ENCODE data around the gene MAP2K2.

Gene MAP2K2

GRCh38 chr19:4058693-4059452 is 65.0 kb downstream of the MAP2K2 start:
- DNase-seq, result no peak

DNA sequence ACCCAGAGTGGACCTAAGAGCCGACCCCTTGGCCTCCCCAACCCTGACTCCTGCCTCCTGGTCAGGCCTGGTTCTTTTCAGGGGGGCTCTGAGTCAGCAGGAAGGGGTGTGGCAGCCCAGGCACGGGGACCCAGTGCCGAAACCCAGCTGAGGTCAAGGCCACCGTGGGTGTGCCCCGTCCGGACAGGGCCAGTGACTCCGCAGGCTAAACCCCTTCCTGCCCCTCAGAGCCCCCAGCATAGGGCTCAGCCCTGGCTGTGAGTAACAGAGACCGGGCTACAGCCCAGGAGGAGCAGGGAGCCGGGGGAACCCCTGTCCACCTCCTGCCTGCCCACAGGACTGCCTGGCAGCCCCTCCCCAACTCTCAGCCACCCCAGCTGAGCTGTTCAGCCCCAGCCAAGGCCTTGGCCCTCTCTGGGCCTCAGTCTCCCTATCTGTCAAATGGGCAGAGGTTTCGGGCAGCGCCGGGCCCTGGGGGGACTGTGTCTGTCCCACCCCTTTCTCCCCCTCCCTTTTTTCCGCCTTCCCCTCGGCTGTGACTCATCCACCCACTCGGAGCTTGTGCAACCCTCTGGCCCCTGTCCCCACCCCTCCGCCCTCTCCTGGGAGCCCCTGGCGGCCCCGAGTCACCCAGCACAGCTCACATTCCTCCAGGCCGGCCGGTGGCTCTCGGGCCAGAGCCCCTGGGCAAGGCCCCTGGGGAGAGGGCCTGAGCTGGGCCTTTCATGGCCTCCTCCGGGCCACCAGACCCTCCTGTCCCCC is 65.8 kb downstream of the MAP2K2 start:
- no peak for DNase-seq

DNA sequence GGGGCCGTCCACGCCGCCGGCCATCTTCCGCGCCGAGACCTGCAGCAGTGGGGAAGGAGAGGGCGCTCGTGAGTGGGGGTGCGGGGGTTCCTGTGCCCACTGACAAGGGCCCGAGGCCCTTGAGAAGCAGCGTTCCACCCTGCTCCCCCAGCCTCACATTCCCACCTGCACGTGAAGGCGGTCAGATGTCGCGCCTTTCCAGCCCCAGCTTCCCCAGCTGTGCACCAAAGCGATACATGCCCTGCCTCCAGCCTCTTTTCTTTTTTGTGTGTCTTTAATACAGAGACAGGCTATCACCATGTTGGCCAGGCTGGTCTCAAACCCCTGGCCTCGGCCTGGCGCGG is 68.7 kb downstream of the MAP2K2 start:
- DNase-seq, result no peak

GRCh38 chr19:4054441-4055208 is 69.3 kb downstream of the MAP2K2 start:
- DNase-seq, result no peak

DNA sequence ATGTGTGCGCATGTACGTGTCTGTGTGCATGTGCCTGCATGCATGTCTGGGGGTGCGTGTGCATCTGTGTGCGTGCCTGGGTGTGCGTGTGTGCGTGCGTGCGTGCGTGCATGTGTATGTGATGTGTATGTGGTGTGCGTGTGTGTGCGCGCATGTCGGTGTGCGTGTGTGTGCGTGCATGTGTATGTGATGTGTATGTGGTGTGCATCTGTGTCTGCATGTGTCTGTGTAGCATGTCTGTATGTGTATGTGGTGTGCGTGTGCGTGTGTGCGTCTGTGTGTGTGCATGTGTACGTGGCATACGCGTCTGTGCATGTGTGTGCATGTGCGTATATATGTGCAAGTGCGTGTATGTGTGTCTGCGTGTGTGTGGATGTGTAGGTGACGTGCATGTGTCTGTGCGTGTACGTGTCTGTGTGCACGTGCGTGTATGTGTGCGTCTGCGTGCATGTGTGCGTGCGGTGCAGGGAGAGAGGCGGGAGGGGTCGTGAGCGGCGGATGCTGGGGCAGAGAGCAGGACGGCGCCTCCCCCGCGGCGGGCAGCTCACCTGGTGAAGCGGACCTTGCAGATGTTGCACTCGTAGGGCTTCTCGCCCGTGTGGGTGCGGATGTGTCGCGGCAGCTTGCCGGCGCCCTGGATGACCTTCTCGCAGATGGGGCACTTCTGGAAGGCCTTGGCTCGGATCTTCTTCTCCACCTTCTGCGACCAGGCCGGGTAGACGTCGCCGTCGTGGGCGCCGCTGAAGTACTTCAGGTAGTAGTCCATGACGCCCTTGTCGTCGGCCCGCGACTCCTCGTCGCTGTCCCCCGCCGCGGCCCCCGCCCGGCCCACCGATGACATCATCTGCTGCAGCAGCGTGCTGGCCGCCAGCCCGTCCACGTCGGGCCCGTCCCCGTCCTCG is 70.2 kb downstream of the MAP2K2 start:
- DNase-seq, result no peak

GRCh38 chr19:4052993-4053422 is 70.9 kb downstream of the MAP2K2 start:
- DNase-seq, result no peak

GRCh38 chr19:4052114-4052992 is 71.6 kb downstream of the MAP2K2 start:
- DNase-seq, result no peak

- no peak for DNase-seq
These were observed 72.5 kb downstream of the MAP2K2 start for GRCh38 chr19:4051175-4052101.

DNA sequence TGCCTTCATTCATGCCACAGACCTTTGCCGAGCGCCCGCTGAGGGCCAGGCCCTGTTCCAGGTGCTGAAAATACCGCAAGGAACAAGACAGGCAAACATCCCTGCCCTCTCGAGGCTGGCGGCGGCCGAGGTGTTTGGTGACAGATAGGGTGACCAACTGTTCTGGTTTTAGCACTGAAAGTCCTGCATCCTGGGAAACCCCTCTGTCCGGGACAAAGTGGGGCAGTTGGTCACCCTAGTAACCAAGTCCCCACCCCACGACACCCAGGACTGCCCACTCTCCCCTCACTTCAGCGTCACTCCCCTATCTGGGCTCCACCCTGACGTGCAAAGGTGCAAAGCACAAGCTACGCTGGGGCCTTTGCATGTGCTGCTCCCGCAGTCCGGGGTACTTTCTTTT is 74.5 kb downstream of the MAP2K2 start:
- DNase-seq, result no peak

- DNase-seq, result no peak
These were observed 76.8 kb downstream of the MAP2K2 start for GRCh38 chr19:4046946-4047683.

GRCh38 chr19:4046362-4046691 is 77.6 kb downstream of the MAP2K2 start:
- no peak for DNase-seq

- DNase-seq, result no peak
These were observed 78.1 kb downstream of the MAP2K2 start for GRCh38 chr19:4045597-4046361.

DNA sequence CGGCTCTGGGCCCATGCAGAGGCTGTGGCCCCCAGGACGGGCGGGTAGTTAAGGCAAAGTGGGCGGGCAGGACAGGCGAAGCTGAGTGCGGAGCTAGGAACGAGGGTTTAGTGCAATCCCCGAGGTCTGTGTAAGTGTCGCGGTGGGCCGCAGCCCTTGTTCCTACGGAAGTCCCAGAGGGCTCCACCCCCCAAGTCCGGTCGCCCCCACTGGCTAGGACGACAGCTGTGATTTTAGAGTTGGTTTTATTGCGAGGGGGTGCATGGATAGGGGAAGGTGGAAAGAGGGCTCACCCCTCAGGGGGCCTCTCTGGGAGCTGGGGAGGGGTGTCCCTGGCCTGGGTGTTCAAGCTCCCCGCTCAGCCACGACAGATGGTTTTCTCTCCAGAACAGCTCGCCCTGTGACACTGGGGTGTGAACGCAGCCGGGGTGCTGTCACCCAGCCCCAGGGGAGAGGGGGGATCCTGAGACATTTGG is 78.9 kb downstream of the MAP2K2 start:
- DNase-seq, result no peak

- DNase-seq, result no peak
These were observed 79.8 kb downstream of the MAP2K2 start for GRCh38 chr19:4043966-4044715.

GRCh38 chr19:4043401-4043800 is 80.5 kb downstream of the MAP2K2 start:
- DNase-seq, result no peak

DNA sequence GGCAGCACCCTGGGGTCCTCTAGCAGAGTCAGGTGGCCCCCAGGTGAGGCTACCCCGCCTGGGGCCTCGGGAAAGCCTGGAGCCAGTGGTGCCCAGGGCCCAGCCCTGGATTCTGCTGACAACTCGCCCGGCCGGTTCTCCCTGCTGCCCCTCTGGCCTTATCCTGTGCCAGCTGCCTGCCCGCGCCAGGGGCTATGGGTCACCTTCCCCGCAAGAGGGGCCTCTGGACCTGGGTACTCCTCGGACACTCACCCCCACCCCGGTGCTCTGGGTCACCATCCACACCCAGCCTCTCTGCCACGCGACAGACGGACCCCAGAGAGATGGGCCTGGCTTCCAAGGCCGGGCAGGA is 81.2 kb downstream of the MAP2K2 start:
- no peak for DNase-seq

- DNase-seq, result no peak
These were observed 81.7 kb downstream of the MAP2K2 start for GRCh38 chr19:4042064-4042730.
